ENCODE measurements around the gene NEK6. TPM values are rescaled to one million over a fixed set of nuclear protein-coding genes. Genes with fewer than 3 reads are reported as not detected.
A peak's percentile ranks its signal among the peaks of the same experiment; 100 is the strongest.

Gene NEK6
- polyA plus RNA-seq, 2 donors, result 1.7 to 2.3 TPM

DNA sequence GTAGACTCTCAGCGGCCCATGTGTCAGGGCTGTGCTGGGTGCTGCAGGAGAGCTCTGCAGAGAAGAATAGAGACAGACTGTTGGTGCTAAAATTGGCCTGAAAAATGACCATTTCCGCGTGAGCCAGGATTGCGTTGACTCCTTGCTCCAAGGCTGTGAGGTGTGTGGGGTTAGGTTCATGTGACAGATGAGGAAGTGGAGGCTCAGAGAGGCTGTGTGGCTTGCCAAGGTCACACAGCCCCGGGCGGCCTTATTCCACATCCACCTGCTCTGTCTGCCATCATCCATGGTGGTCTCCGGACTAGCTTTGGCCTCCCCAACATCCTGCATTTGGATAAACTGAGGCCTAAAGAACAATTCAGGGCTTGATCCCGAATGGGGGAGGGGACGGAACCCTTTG is 15.2 kb downstream of the NEK6 start:
- 79 to 85% methylated on average over 9 of the region's 9 CpGs for WGBS, 2 donors
- Histone ChIP-seq H3K4me1 (ENCODE audit: control insufficient read depth in 2 of 2, insufficient read depth in 2 of 2, low read length in 1 of 2) (peaks cover 3% of the 10 kb centered on the region in 2 donors), H3K36me3 (ENCODE audit: control insufficient read depth in 2 of 2, insufficient read depth in 2 of 2, low read length in 1 of 2) (peaks cover 0 to 3% of the 10 kb centered on the region in 2 donors)

DNA sequence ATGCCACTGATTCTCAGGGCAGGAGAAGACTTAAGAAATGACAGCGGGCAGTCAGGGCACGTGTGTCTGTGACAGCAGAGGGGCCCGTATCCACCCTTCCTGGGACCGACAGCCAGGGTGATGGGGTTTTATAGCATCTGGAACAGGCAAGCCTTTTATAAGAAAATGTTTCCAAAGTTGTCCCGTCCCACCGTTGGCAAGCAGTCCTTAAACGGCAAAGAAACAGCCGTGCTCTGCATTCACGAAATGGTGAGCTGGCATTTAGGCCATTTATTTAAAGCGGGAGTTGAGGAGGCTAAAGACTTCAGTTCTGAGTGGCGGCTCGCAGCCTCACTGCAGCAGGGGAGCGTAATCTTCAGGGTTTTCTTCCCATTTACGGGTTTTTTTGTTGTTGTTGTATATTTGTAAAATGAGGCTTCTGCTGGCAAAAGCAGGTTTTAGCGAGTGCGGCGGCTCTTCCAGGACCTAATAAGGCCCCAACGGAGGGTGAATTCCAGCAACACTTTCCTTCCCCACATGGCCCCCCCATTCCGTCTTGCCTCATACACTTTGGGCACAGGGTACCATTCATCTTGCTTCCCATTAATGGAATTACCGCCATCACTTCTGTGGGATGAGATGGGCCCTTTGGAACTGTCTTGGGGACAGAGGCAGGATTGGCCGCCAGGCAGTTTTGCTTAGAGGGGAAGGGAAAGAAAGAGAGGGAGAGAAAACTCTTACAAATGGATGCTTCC is 15.8 kb downstream of the NEK6 start:
- 86 to 88% methylated on average over 21 of the region's 21 CpGs for WGBS, 2 donors
- Histone ChIP-seq H3K4me1 (ENCODE audit: control insufficient read depth in 2 of 2, insufficient read depth in 2 of 2, low read length in 1 of 2) (peaks cover 3% of the 10 kb centered on the region in 2 donors), H3K27me3 (ENCODE audit: control insufficient read depth in 1 of 2, insufficient read depth in 2 of 2, low read length in 2 of 2) (no peaks in the 10 kb centered on the region), H3K4me3 (ENCODE audit: low read depth in 1 of 2, low read length in 2 of 2) (no peak overlapping the region), H3K9me3 (ENCODE audit: control insufficient read depth in 2 of 2, insufficient read depth in 1 of 2, low read depth in 1 of 2, low read length in 1 of 2) (no peaks in the 10 kb centered on the region), H3K27ac (ENCODE audit: low read depth in 2 of 2, low read length in 1 of 2) (peak overlapping the region; percentile 51 to 65), H3K36me3 (ENCODE audit: control insufficient read depth in 2 of 2, insufficient read depth in 2 of 2, low read length in 1 of 2) (peaks cover 0 to 3% of the 10 kb centered on the region in 2 donors)

More for the DNA sequence above, 15.2 kb downstream of the NEK6 start:
- no peak overlapping the region for H3K4me3 ChIP-seq (ENCODE audit: low read depth in 1 of 2, low read length in 2 of 2)
- H3K27ac ChIP-seq (ENCODE audit: low read depth in 2 of 2, low read length in 1 of 2), result peak overlapping the region; percentile 38 to 63
- no peaks in the 10 kb centered on the region for H3K9me3 ChIP-seq (ENCODE audit: control insufficient read depth in 2 of 2, insufficient read depth in 1 of 2, low read depth in 1 of 2, low read length in 1 of 2)
- H3K27me3 ChIP-seq (ENCODE audit: control insufficient read depth in 1 of 2, insufficient read depth in 2 of 2, low read length in 2 of 2), result no peaks in the 10 kb centered on the region

GRCh38 chr9:124274226-124274625 is 16.5 kb downstream of the NEK6 start:
- Histone ChIP-seq H3K27ac (ENCODE audit: low read depth in 2 of 2, low read length in 1 of 2) (peak overlapping the region; percentile 51 to 65), H3K4me3 (ENCODE audit: low read depth in 1 of 2, low read length in 2 of 2) (no peak overlapping the region), H3K27me3 (ENCODE audit: control insufficient read depth in 1 of 2, insufficient read depth in 2 of 2, low read length in 2 of 2) (no peaks in the 10 kb centered on the region), H3K9me3 (ENCODE audit: control insufficient read depth in 2 of 2, insufficient read depth in 1 of 2, low read depth in 1 of 2, low read length in 1 of 2) (no peaks in the 10 kb centered on the region), H3K36me3 (ENCODE audit: control insufficient read depth in 2 of 2, insufficient read depth in 2 of 2, low read length in 1 of 2) (peaks cover 0 to 3% of the 10 kb centered on the region in 2 donors), H3K4me1 (ENCODE audit: control insufficient read depth in 2 of 2, insufficient read depth in 2 of 2, low read length in 1 of 2) (peaks cover 3% of the 10 kb centered on the region in 2 donors)
- WGBS, 2 donors, result 92 to 97% methylated on average over 6 of the region's 6 CpGs

GRCh38 chr9:124274738-124275137 is 17.0 kb downstream of the NEK6 start:
- Histone ChIP-seq H3K4me3 (ENCODE audit: low read depth in 1 of 2, low read length in 2 of 2) (no peak overlapping the region), H3K27me3 (ENCODE audit: control insufficient read depth in 1 of 2, insufficient read depth in 2 of 2, low read length in 2 of 2) (no peaks in the 10 kb centered on the region), H3K36me3 (ENCODE audit: control insufficient read depth in 2 of 2, insufficient read depth in 2 of 2, low read length in 1 of 2) (peaks cover 0 to 3% of the 10 kb centered on the region in 2 donors), H3K9me3 (ENCODE audit: control insufficient read depth in 2 of 2, insufficient read depth in 1 of 2, low read depth in 1 of 2, low read length in 1 of 2) (no peaks in the 10 kb centered on the region), H3K4me1 (ENCODE audit: control insufficient read depth in 2 of 2, insufficient read depth in 2 of 2, low read length in 1 of 2) (peaks cover 3 to 7% of the 10 kb centered on the region in 2 donors), H3K27ac (ENCODE audit: low read depth in 2 of 2, low read length in 1 of 2) (no peak overlapping the region)
- WGBS, 2 donors, result 91% methylated on average over 7 of the region's 7 CpGs

DNA sequence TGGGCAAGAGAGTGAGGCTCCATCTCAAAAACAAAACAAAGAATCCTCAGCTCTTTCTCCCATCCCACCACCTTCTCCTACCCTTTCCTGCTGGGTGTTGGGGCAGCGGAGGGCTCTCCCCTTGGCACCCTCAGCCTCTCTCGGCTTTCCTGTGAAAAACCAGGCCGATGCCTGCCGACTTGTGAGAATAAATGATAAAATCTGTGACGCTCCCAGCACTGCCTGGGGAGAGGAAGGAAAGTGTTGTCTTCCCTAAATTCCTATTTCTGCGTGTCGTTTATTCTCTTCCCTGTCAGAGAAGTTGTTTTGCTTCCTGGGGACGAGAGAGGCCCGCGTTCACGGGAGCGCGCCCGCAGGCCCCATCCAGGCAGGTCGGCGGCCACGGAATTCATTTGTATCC is 19.7 kb downstream of the NEK6 start:
- Histone ChIP-seq H3K27ac (ENCODE audit: low read depth in 2 of 2, low read length in 1 of 2) (no peak overlapping the region), H3K27me3 (ENCODE audit: control insufficient read depth in 1 of 2, insufficient read depth in 2 of 2, low read length in 2 of 2) (no peaks in the 10 kb centered on the region), H3K4me3 (ENCODE audit: low read depth in 1 of 2, low read length in 2 of 2) (no peak overlapping the region), H3K36me3 (ENCODE audit: control insufficient read depth in 2 of 2, insufficient read depth in 2 of 2, low read length in 1 of 2) (peaks cover 0 to 3% of the 10 kb centered on the region in 2 donors), H3K9me3 (ENCODE audit: control insufficient read depth in 2 of 2, insufficient read depth in 1 of 2, low read depth in 1 of 2, low read length in 1 of 2) (no peaks in the 10 kb centered on the region), H3K4me1 (ENCODE audit: control insufficient read depth in 2 of 2, insufficient read depth in 2 of 2, low read length in 1 of 2) (peaks cover 0 to 11% of the 10 kb centered on the region in 2 donors)
- 91% methylated on average over 17 of the region's 17 CpGs for WGBS, 2 donors

GRCh38 chr9:124278054-124278540 is 20.3 kb downstream of the NEK6 start:
- Histone ChIP-seq H3K4me1 (ENCODE audit: control insufficient read depth in 2 of 2, insufficient read depth in 2 of 2, low read length in 1 of 2) (peaks cover 0 to 12% of the 10 kb centered on the region in 2 donors), H3K9me3 (ENCODE audit: control insufficient read depth in 2 of 2, insufficient read depth in 1 of 2, low read depth in 1 of 2, low read length in 1 of 2) (no peaks in the 10 kb centered on the region), H3K27me3 (ENCODE audit: control insufficient read depth in 1 of 2, insufficient read depth in 2 of 2, low read length in 2 of 2) (no peaks in the 10 kb centered on the region), H3K36me3 (ENCODE audit: control insufficient read depth in 2 of 2, insufficient read depth in 2 of 2, low read length in 1 of 2) (no peaks in the 10 kb centered on the region), H3K4me3 (ENCODE audit: low read depth in 1 of 2, low read length in 2 of 2) (no peak overlapping the region), H3K27ac (ENCODE audit: low read depth in 2 of 2, low read length in 1 of 2) (peak overlapping the region in 1 of 2 donors; percentile 34)
- whole genome bisulfite sequencing, 2 donors, result 85 to 87% methylated on average over 18 of the region's 18 CpGs

- no peaks in the 10 kb centered on the region for H3K9me3 ChIP-seq (ENCODE audit: control insufficient read depth in 2 of 2, insufficient read depth in 1 of 2, low read depth in 1 of 2, low read length in 1 of 2)
- H3K27ac ChIP-seq (ENCODE audit: low read depth in 2 of 2, low read length in 1 of 2), result peak overlapping the region; percentile 54 to 78
- no peaks in the 10 kb centered on the region for H3K27me3 ChIP-seq (ENCODE audit: control insufficient read depth in 1 of 2, insufficient read depth in 2 of 2, low read length in 2 of 2)
- WGBS, 2 donors, result 68 to 71% methylated on average over 11 of the region's 11 CpGs
- H3K4me1 ChIP-seq (ENCODE audit: control insufficient read depth in 2 of 2, insufficient read depth in 2 of 2, low read length in 1 of 2), result peaks cover 0 to 17% of the 10 kb centered on the region in 2 donors
- H3K4me3 ChIP-seq (ENCODE audit: low read depth in 1 of 2, low read length in 2 of 2), result no peak overlapping the region
- no peaks in the 10 kb centered on the region for H3K36me3 ChIP-seq (ENCODE audit: control insufficient read depth in 2 of 2, insufficient read depth in 2 of 2, low read length in 1 of 2)
These were observed 21.9 kb downstream of the NEK6 start for GRCh38 chr9:124279531-124280175.

- Histone ChIP-seq H3K4me1 (ENCODE audit: control insufficient read depth in 2 of 2, insufficient read depth in 2 of 2, low read length in 1 of 2) (peaks cover 0 to 18% of the 10 kb centered on the region in 2 donors), H3K36me3 (ENCODE audit: control insufficient read depth in 2 of 2, insufficient read depth in 2 of 2, low read length in 1 of 2) (no peaks in the 10 kb centered on the region), H3K9me3 (ENCODE audit: control insufficient read depth in 2 of 2, insufficient read depth in 1 of 2, low read depth in 1 of 2, low read length in 1 of 2) (no peaks in the 10 kb centered on the region), H3K4me3 (ENCODE audit: low read depth in 1 of 2, low read length in 2 of 2) (no peak overlapping the region), H3K27me3 (ENCODE audit: control insufficient read depth in 1 of 2, insufficient read depth in 2 of 2, low read length in 2 of 2) (no peaks in the 10 kb centered on the region), H3K27ac (ENCODE audit: low read depth in 2 of 2, low read length in 1 of 2) (peak overlapping the region; percentile 54 to 78)
- 57 to 58% methylated on average over 16 of the region's 16 CpGs for WGBS, 2 donors
These were observed 22.5 kb downstream of the NEK6 start for GRCh38 chr9:124280176-124280691.

- Histone ChIP-seq H3K27ac (ENCODE audit: low read depth in 2 of 2, low read length in 1 of 2) (peak overlapping the region; percentile 56 to 71), H3K9me3 (ENCODE audit: control insufficient read depth in 2 of 2, insufficient read depth in 1 of 2, low read depth in 1 of 2, low read length in 1 of 2) (no peaks in the 10 kb centered on the region), H3K4me1 (ENCODE audit: control insufficient read depth in 2 of 2, insufficient read depth in 2 of 2, low read length in 1 of 2) (peaks cover 0 to 22% of the 10 kb centered on the region in 2 donors), H3K36me3 (ENCODE audit: control insufficient read depth in 2 of 2, insufficient read depth in 2 of 2, low read length in 1 of 2) (no peaks in the 10 kb centered on the region), H3K4me3 (ENCODE audit: low read depth in 1 of 2, low read length in 2 of 2) (no peak overlapping the region), H3K27me3 (ENCODE audit: control insufficient read depth in 1 of 2, insufficient read depth in 2 of 2, low read length in 2 of 2) (no peaks in the 10 kb centered on the region)
- WGBS, 2 donors, result 73 to 79% methylated on average over 15 of the region's 15 CpGs
These were observed 24.2 kb downstream of the NEK6 start for GRCh38 chr9:124281931-124282371.

Data from esophagus (tissue), 2 donors.